ENCODE results near the gene GPSM1.

The GPSM1 gene

GRCh38 chr9:136284311-136284710, 43.0 kb upstream of the GPSM1 start:
- no peaks in the 10 kb centered on the region for H3K27me3 ChIP-seq (ENCODE audit: control insufficient read depth, insufficient read depth, low read length, poor library complexity, severe bottlenecking)
- H3K36me3 ChIP-seq (ENCODE audit: control insufficient read depth, insufficient read depth, low read length): no peaks in the 10 kb centered on the region
- H3K9me3 ChIP-seq (ENCODE audit: control insufficient read depth, low read length): no peaks in the 10 kb centered on the region
- H3K27ac ChIP-seq (ENCODE audit: insufficient read depth, low read depth, low read length, poor library complexity, severe bottlenecking): no peak overlapping the region
- 87 to 89% methylated on average over 22 of the region's 22 CpGs for WGBS, 2 experiments
- H3K4me1 ChIP-seq (ENCODE audit: control insufficient read depth, insufficient read depth, low read length): peaks cover 3% of the 10 kb centered on the region
- no peak overlapping the region for H3K4me3 ChIP-seq (ENCODE audit: insufficient read depth, low read depth, low read length)

GRCh38 chr9:136284951-136285350, 42.4 kb upstream of the GPSM1 start:
- peaks cover 3% of the 10 kb centered on the region for H3K4me1 ChIP-seq (ENCODE audit: control insufficient read depth, insufficient read depth, low read length)
- H3K4me3 ChIP-seq (ENCODE audit: insufficient read depth, low read depth, low read length): no peak overlapping the region
- H3K9me3 ChIP-seq (ENCODE audit: control insufficient read depth, low read length): no peaks in the 10 kb centered on the region
- no peaks in the 10 kb centered on the region for H3K27me3 ChIP-seq (ENCODE audit: control insufficient read depth, insufficient read depth, low read length, poor library complexity, severe bottlenecking)
- no peaks in the 10 kb centered on the region for H3K36me3 ChIP-seq (ENCODE audit: control insufficient read depth, insufficient read depth, low read length)
- H3K27ac ChIP-seq (ENCODE audit: insufficient read depth, low read depth, low read length, poor library complexity, severe bottlenecking): no peak overlapping the region
- 94% methylated on average over 19 of the region's 19 CpGs for WGBS, 2 experiments

- no peaks in the 10 kb centered on the region for H3K36me3 ChIP-seq (ENCODE audit: control insufficient read depth, insufficient read depth, low read length)
- 89% methylated on average over 28 of the region's 28 CpGs for WGBS, 2 experiments
- no peak overlapping the region for H3K4me3 ChIP-seq (ENCODE audit: insufficient read depth, low read depth, low read length)
- no peaks in the 10 kb centered on the region for H3K9me3 ChIP-seq (ENCODE audit: control insufficient read depth, low read length)
- H3K4me1 ChIP-seq (ENCODE audit: control insufficient read depth, insufficient read depth, low read length): peaks cover 3% of the 10 kb centered on the region
- no peaks in the 10 kb centered on the region for H3K27me3 ChIP-seq (ENCODE audit: control insufficient read depth, insufficient read depth, low read length, poor library complexity, severe bottlenecking)
- no peak overlapping the region for H3K27ac ChIP-seq (ENCODE audit: insufficient read depth, low read depth, low read length, poor library complexity, severe bottlenecking)
Observed at GRCh38 chr9:136285501-136286358, 41.6 kb upstream of the GPSM1 start.

GRCh38 chr9:136286359-136286986, 40.9 kb upstream of the GPSM1 start:
- Histone ChIP-seq H3K4me1 (ENCODE audit: control insufficient read depth, insufficient read depth, low read length) (peaks cover 3% of the 10 kb centered on the region), H3K27me3 (ENCODE audit: control insufficient read depth, insufficient read depth, low read length, poor library complexity, severe bottlenecking) (no peaks in the 10 kb centered on the region), H3K4me3 (ENCODE audit: insufficient read depth, low read depth, low read length) (no peak overlapping the region), H3K9me3 (ENCODE audit: control insufficient read depth, low read length) (no peaks in the 10 kb centered on the region), H3K27ac (ENCODE audit: insufficient read depth, low read depth, low read length, poor library complexity, severe bottlenecking) (no peak overlapping the region), H3K36me3 (ENCODE audit: control insufficient read depth, insufficient read depth, low read length) (no peaks in the 10 kb centered on the region)
- WGBS, 2 experiments: 89 to 91% methylated on average over 30 of the region's 30 CpGs

GRCh38 chr9:136286987-136287379, 40.4 kb upstream of the GPSM1 start:
- Histone ChIP-seq H3K27me3 (ENCODE audit: control insufficient read depth, insufficient read depth, low read length, poor library complexity, severe bottlenecking) (no peaks in the 10 kb centered on the region), H3K36me3 (ENCODE audit: control insufficient read depth, insufficient read depth, low read length) (no peaks in the 10 kb centered on the region), H3K4me3 (ENCODE audit: insufficient read depth, low read depth, low read length) (no peak overlapping the region), H3K9me3 (ENCODE audit: control insufficient read depth, low read length) (no peaks in the 10 kb centered on the region), H3K27ac (ENCODE audit: insufficient read depth, low read depth, low read length, poor library complexity, severe bottlenecking) (no peak overlapping the region), H3K4me1 (ENCODE audit: control insufficient read depth, insufficient read depth, low read length) (peaks cover 3% of the 10 kb centered on the region)
- WGBS, 2 experiments: 93 to 95% methylated on average over 13 of the region's 13 CpGs

- 84 to 88% methylated on average over 21 of the region's 21 CpGs for WGBS, 2 experiments
Observed at GRCh38 chr9:136287960-136288753, 39.2 kb upstream of the GPSM1 start.

GRCh38 chr9:136289651-136290507, 37.5 kb upstream of the GPSM1 start:
- 93% methylated on average over 30 of the region's 30 CpGs for WGBS, 2 experiments
- Histone ChIP-seq H3K4me3 (ENCODE audit: insufficient read depth, low read depth, low read length) (no peak overlapping the region), H3K9me3 (ENCODE audit: control insufficient read depth, low read length) (no peaks in the 10 kb centered on the region)

More at GRCh38 chr9:136287960-136288753, 39.2 kb upstream of the GPSM1 start:
- Histone ChIP-seq H3K9me3 (ENCODE audit: control insufficient read depth, low read length) (no peaks in the 10 kb centered on the region), H3K36me3 (ENCODE audit: control insufficient read depth, insufficient read depth, low read length) (no peaks in the 10 kb centered on the region), H3K27me3 (ENCODE audit: control insufficient read depth, insufficient read depth, low read length, poor library complexity, severe bottlenecking) (no peaks in the 10 kb centered on the region), H3K4me3 (ENCODE audit: insufficient read depth, low read depth, low read length) (no peak overlapping the region), H3K27ac (ENCODE audit: insufficient read depth, low read depth, low read length, poor library complexity, severe bottlenecking) (no peak overlapping the region), H3K4me1 (ENCODE audit: control insufficient read depth, insufficient read depth, low read length) (peaks cover 3% of the 10 kb centered on the region)

GRCh38 chr9:136290508-136291000, 36.8 kb upstream of the GPSM1 start:
- 95 to 96% methylated on average over 31 of the region's 31 CpGs for WGBS, 2 experiments
- no peaks in the 10 kb centered on the region for H3K36me3 ChIP-seq (ENCODE audit: control insufficient read depth, insufficient read depth, low read length)
- no peaks in the 10 kb centered on the region for H3K9me3 ChIP-seq (ENCODE audit: control insufficient read depth, low read length)
- no peak overlapping the region for H3K4me3 ChIP-seq (ENCODE audit: insufficient read depth, low read depth, low read length)
- no peaks in the 10 kb centered on the region for H3K27me3 ChIP-seq (ENCODE audit: control insufficient read depth, insufficient read depth, low read length, poor library complexity, severe bottlenecking)
- no peak overlapping the region for H3K27ac ChIP-seq (ENCODE audit: insufficient read depth, low read depth, low read length, poor library complexity, severe bottlenecking)
- no peaks in the 10 kb centered on the region for H3K4me1 ChIP-seq (ENCODE audit: control insufficient read depth, insufficient read depth, low read length)

More at GRCh38 chr9:136289651-136290507, 37.5 kb upstream of the GPSM1 start:
- H3K27me3 ChIP-seq (ENCODE audit: control insufficient read depth, insufficient read depth, low read length, poor library complexity, severe bottlenecking): no peaks in the 10 kb centered on the region
- H3K36me3 ChIP-seq (ENCODE audit: control insufficient read depth, insufficient read depth, low read length): no peaks in the 10 kb centered on the region
- H3K27ac ChIP-seq (ENCODE audit: insufficient read depth, low read depth, low read length, poor library complexity, severe bottlenecking): no peak overlapping the region
- no peaks in the 10 kb centered on the region for H3K4me1 ChIP-seq (ENCODE audit: control insufficient read depth, insufficient read depth, low read length)

- H3K4me3 ChIP-seq (ENCODE audit: insufficient read depth, low read depth, low read length): no peak overlapping the region
- H3K36me3 ChIP-seq (ENCODE audit: control insufficient read depth, insufficient read depth, low read length): no peaks in the 10 kb centered on the region
- H3K27ac ChIP-seq (ENCODE audit: insufficient read depth, low read depth, low read length, poor library complexity, severe bottlenecking): no peak overlapping the region
- H3K9me3 ChIP-seq (ENCODE audit: control insufficient read depth, low read length): no peaks in the 10 kb centered on the region
- WGBS, 2 experiments: 88 to 89% methylated on average over 22 of the region's 22 CpGs
- no peaks in the 10 kb centered on the region for H3K27me3 ChIP-seq (ENCODE audit: control insufficient read depth, insufficient read depth, low read length, poor library complexity, severe bottlenecking)
- no peaks in the 10 kb centered on the region for H3K4me1 ChIP-seq (ENCODE audit: control insufficient read depth, insufficient read depth, low read length)
Observed at GRCh38 chr9:136291306-136292025, 35.9 kb upstream of the GPSM1 start.

Data from ectodermal cell (in vitro differentiated cells).